Omental fat pad (tissue), 4 donors: ENCODE results near the gene MPP4. TPM values are rescaled to one million over a fixed set of nuclear protein-coding genes. Genes with fewer than 3 reads are reported as not detected.

ENCODE experiments used
- ATAC-seq: fragments of 150-250 bp; one replicate; pipeline ENCODE4 v1.9.1; 2016; ENCODE audit warnings: mild to moderate bottlenecking, moderate library complexity; ENCODE audit not compliant: low FRiP score
- DNase-seq: peaks from one replicate; pipeline ENCODE4 v3.0.0-alpha.2; 2019; ENCODE audit warnings: low spot score
- CTCF ChIP-seq, 3 donors: fragments of 450-650 bp; IDR thresholded peaks; one replicate each; pipeline ENCODE4 v1.5.1; 2016 to 2017; ENCODE audit warnings: antibody characterized with exemption in 3 of 3, mild to moderate bottlenecking in 3 of 3, moderate library complexity in 2 of 3
- total RNA-seq, 4 donors: library from RNA; depleted of rRNA; stranded (reverse); fragments of >200 nt; gene quantifications; one replicate each; pipeline ENCODE4 v1.1.0, GENCODE V29; 2016

The MPP4 gene
- total RNA-seq, 4 donors from 2014 or later = 0.95 to 1.1 (median 1.0) TPM; not detected in 1

- DNase-seq (no peak), ATAC-seq (no peak)
- no peak for TF ChIP-seq CTCF (IDR thresholded peaks at IDR 0.05)
Observed at GRCh38 chr2:201701646-201702045, 3.2 kb upstream of the MPP4 start.

- TF ChIP-seq CTCF (IDR thresholded peaks at IDR 0.05) = no peak
- DNase-seq (no peak), ATAC-seq (no peak)
Observed at GRCh38 chr2:201699416-201699815, 972 bp upstream of the MPP4 start.

- peak; percentile 72 for ATAC-seq
- DNase-seq = no peak
- TF ChIP-seq CTCF (IDR thresholded peaks at IDR 0.05) = no peak
Observed at GRCh38 chr2:201697899-201698298, 545 bp downstream of the MPP4 start.

- DNase-seq (no peak), ATAC-seq (no peak)
- no peak for TF ChIP-seq CTCF (IDR thresholded peaks at IDR 0.05)
Observed at GRCh38 chr2:201696151-201696659, 2.2 kb downstream of the MPP4 start.

- TF ChIP-seq CTCF (IDR thresholded peaks at IDR 0.05) = no peak
- DNase-seq (no peak), ATAC-seq (no peak)
Observed at GRCh38 chr2:201685156-201685555, 13.3 kb downstream of the MPP4 start.

GRCh38 chr2:201680743-201681142 lies 17.7 kb downstream of the MPP4 start:
- ATAC-seq (no peak), DNase-seq (no peak)
- no peak for TF ChIP-seq CTCF (IDR thresholded peaks at IDR 0.05)

GRCh38 chr2:201678401-201678800 lies 20.0 kb downstream of the MPP4 start:
- no peak for DNase-seq
- TF ChIP-seq CTCF (IDR thresholded peaks at IDR 0.05) = no peak
- ATAC-seq = no peak
